HG02571 (cell line): Measurements from ENCODE around the gene ZBTB4.
"Not testable (repeated sequence)": the region's sequence is repeated elsewhere in the genome, so short reads cannot be mapped to it uniquely, and the experiment has no call there.

ENCODE experiments used
- ATAC-seq: cut with Tn5 transposase; IDR thresholded peaks from one replicate; pipeline ENCODE4 v1.9.1; 2021; ENCODE audit warnings: mild to moderate bottlenecking, moderate library complexity; ENCODE audit not compliant: unreplicated experiment

ZBTB4 gene

GRCh38 chr17:7475764-7476422, 3.5 kb downstream of the ZBTB4 start:
- ATAC-seq = no peak

- not testable (repeated sequence) for ATAC-seq
Measured at GRCh38 chr17:7474767-7475166, 4.7 kb downstream of the ZBTB4 start.

- ATAC-seq = no peak
Measured at GRCh38 chr17:7471729-7472128, 7.7 kb downstream of the ZBTB4 start.

- ATAC-seq = not testable (repeated sequence)
Measured at GRCh38 chr17:7470457-7470973, 8.9 kb downstream of the ZBTB4 start.

GRCh38 chr17:7469843-7470242, 9.6 kb downstream of the ZBTB4 start:
- ATAC-seq = not testable (repeated sequence)

GRCh38 chr17:7468804-7469389, 10.5 kb downstream of the ZBTB4 start:
- ATAC-seq = no peak

- no peak for ATAC-seq
Measured at GRCh38 chr17:7468290-7468689, 11.1 kb downstream of the ZBTB4 start.

GRCh38 chr17:7467498-7467897, 11.9 kb downstream of the ZBTB4 start:
- ATAC-seq = no peak

- no peak for ATAC-seq
Measured at GRCh38 chr17:7466639-7467341, 12.6 kb downstream of the ZBTB4 start.

- no peak for ATAC-seq
Measured at GRCh38 chr17:7466318-7466638, 13.2 kb downstream of the ZBTB4 start.

GRCh38 chr17:7465597-7466275, 13.7 kb downstream of the ZBTB4 start:
- no peak for ATAC-seq

GRCh38 chr17:7464081-7464480, 15.3 kb downstream of the ZBTB4 start:
- ATAC-seq = no peak

- no peak for ATAC-seq
Measured at GRCh38 chr17:7463372-7463846, 16.0 kb downstream of the ZBTB4 start.

- ATAC-seq = no peak
Measured at GRCh38 chr17:7462474-7463371, 16.7 kb downstream of the ZBTB4 start.

- ATAC-seq = no peak
Measured at GRCh38 chr17:7460850-7461660, 18.4 kb downstream of the ZBTB4 start.

GRCh38 chr17:7459961-7460545, 19.4 kb downstream of the ZBTB4 start:
- ATAC-seq = no peak

- ATAC-seq = no peak
Measured at GRCh38 chr17:7448461-7448860, 31.0 kb downstream of the ZBTB4 start.

GRCh38 chr17:7445619-7445968, 33.8 kb downstream of the ZBTB4 start:
- no peak for ATAC-seq
